GM18868 (cell line): ENCODE data around the gene PRSS27.
"Not testable (repeated sequence)": the region's sequence is repeated elsewhere in the genome, so short reads cannot be mapped to it uniquely, and the experiment has no call there.

Experiments used
- ATAC-seq: cut with Tn5 transposase; IDR thresholded peaks from one replicate; pipeline ENCODE4 v1.9.1; 2021; ENCODE audit warnings: mild to moderate bottlenecking, moderate library complexity; ENCODE audit not compliant: unreplicated experiment

PRSS27 gene

DNA sequence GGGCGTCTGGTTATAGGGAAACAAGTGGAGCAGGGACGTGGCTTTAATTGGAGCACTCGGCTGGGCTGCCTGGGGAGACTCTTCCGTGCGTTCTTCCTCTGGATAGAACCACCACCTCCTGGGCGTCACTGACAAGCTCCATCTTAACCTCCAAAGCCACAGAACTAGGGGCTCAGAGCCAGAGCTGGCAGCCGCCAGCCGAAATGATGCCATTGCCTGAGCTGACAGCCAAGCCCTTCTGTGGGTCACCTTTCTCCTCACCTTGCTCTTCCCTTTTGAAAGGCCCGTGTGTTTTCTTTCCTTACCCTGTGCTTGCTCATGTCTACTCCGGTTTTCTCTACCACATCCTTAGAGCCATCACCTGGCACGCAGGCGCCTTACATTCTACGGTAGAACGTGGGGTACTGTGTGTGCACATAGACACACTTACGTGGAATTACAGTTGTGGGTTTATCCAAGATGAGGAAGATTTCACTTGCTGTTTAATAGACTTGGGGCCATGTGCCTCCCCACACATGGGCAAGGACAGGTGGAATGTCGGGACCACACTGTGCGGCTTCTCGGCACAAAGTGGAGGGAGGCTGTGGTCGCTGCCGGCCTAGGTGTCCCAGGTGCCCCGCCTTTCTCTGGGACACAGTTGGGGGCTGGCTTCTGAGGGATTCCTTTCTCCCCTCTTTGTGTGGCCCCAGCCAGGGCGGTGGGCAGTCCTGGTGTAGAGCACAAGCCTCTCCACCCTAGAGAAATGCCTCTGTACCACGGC, 41.6 kb downstream of the PRSS27 start:
- ATAC-seq = not testable (repeated sequence)

DNA sequence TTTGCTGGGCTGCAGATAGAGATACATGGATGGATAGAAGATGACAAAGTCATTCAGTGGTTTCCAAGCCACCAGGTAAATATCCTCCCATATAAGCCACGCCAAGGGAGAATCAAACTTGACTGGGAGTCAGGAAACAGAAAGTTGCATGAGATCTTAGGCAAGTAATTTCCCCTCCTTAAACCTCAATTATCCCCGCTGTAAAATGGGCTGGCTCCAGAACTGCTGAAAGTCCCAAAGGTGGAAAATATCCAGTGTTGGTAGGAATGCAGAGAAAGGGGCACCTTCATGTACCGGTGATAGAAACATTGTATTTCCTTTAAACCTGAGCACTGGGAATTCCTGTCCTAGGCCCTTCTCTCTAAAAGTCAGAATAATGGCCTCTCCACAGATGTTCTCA, 43.1 kb downstream of the PRSS27 start:
- not testable (repeated sequence) for ATAC-seq

DNA sequence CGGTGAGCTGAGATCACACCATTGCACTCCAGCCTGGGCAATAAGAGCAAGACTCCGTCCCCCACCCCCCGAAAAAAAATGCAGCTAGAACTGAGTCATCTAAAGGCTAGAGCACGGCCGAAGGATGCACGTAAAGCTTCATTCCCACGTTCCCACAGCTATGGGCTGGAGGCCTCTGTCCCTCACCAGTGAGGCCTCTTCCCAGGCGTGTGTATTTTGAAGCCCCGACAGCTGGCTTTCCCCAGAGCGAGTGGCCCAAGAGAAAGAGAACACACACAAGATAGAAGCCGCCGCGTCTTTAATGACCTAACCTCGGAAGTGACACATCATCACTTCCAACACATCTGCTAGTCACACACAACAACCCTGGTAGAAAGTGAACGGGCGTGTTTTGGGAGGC, 44.3 kb downstream of the PRSS27 start:
- no peak for ATAC-seq

DNA sequence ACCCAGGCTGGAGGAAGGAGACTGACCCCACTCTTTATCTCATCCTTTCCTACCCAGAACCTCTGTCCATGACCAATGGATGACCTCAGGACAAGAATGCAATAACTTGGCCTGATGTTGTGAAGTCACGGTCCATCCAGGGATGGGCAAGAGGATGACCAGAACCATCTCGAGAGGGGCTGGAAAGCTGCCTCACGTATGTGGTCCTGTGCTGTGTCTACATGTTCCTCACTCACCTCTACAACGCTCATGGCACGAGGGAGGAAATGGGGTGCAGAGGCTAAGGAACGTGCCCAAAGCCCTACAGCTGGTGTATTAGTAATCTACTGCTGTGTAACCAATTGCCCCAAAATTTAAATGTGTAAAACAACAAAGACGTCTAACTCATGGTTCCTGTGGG, 45.0 kb downstream of the PRSS27 start:
- no peak for ATAC-seq

- ATAC-seq = peak; percentile 89
Measured at GRCh38 chr16:2673066-2673999, 46.7 kb downstream of the PRSS27 start.

GRCh38 chr16:2671741-2672140, 48.3 kb downstream of the PRSS27 start:
- ATAC-seq = no peak

GRCh38 chr16:2671193-2671592, 48.8 kb downstream of the PRSS27 start:
- not testable (repeated sequence) for ATAC-seq

DNA sequence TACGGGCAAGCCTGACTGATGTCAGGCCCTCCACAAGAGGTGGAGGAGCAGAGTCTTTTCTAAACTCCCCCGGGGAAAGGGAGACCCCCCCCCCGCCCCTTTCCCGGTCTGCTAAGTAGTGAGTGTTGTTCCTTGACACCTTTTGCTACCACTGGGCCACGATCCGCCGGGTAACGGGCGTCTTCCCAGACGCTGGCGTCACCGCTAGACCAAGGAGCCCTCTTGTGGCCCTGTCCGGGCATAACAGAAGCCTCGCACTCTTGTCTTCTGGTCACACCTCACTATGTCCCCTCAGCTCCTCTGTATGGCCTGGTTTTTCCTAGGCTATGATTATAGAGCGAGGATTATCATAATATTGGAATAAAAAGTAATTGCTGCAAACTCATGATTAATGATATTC, 50.0 kb downstream of the PRSS27 start:
- ATAC-seq = not testable (repeated sequence)

GRCh38 chr16:2669587-2669986, 50.4 kb downstream of the PRSS27 start:
- ATAC-seq = not testable (repeated sequence)

DNA sequence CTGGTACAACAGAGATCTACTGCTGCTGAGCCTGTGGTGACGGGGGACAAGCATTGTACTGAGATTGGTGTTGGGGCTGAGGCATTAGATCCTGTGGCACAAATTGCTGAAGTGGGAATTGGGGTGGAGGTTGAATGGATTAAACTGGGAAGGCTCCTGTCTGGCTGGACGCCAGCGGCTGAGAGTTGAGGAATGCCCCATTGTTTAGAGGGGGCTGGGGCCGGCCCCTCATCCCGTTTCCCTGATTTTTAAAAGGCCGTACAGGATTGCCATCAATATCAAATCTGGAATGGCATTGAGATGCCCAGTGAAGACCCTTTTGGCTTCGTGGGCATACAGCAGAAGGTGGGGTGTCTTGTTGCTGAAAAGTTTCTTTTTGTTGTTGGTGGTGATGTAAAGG, 53.4 kb downstream of the PRSS27 start:
- ATAC-seq = not testable (repeated sequence)

DNA sequence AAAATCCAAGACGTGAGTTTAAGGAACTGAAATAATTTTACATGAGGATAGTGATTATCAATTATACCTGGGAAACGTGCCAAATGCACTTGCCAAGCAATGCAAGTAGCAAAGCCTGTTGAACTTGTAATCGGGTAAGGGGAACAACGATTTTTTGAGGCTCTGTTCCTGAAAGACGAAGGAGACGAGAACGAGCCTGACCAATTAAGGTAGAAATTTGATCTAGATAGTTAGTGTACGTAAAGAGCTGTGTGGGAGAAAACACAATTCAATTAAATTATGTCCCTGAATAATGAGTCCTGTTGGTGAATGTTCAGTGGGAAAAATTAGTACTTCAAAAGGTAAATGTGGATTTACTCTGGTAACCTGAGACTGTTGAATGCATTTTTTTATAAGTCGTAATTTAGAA, 55.4 kb downstream of the PRSS27 start:
- ATAC-seq = no peak

DNA sequence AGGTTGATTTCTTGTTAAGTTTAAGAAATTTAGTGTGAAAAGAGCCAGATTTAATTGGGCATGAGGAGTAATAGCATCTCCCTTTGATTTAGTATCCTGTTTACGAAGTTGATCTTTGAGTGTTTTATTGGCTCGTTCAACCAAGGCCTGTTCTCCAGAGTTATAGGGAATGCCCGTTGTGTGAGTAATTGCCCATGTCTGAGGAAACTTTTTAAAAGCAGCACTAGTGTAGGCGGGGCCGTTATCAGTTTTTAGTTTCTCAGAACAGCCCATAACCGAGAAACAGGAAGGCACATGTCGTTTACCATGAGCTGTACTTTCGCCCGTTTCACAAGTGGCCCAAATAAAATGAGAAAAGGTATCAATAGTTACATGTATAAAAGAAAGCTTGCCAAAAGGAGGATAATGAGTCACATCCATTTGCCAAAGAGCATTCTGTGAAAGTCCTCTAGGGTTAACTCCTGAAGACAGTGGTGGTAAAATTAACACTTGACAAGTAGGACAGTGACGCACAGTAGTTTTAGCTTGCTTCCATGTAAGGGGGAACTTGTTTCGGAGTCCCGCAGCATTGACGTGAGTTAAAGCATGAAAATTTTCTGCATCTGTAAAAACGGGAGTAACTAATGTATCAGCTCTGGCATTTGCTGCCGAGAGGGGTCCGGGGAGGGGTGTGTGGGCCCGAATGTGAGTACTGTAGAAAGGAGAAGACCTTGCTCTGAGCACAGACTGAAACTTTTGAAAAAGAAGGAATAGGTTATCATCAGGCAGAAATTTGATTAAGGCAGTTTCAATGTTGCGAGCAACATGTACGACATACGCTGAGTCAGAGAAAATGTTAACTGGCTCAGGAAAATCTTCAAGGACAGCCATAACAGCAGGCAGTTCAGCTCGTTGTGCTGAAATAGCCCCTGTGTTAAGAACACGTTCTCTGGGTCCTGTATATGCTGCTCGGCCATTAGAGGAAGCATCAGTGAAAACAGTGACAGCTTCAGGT, 56.2 kb downstream of the PRSS27 start:
- no peak for ATAC-seq
